A549 treated with Mapracorat at 1 μM for 4 hours (cell line): ENCODE results near the gene KRT33A. TPM values are rescaled to one million over a fixed set of nuclear protein-coding genes. Genes with fewer than 3 reads are reported as not detected.

Experiments used
- total RNA-seq: library from RNA; stranded (reverse); fragments of 200-300 nt; extraction: Qiagen RNA extraction; gene quantifications from 5 replicates; pipeline ENCODE4 v1.2.3, GENCODE V29; 2022

KRT33A gene
- not detected in 5 replicates for total RNA-seq

GRCh38 chr17:41350381-41350878 is at the start of gene KRT33A:
KRT33A (minus strand) TSS chr17:41350828; CDS start chr17:41350767, 61 bp downstream.

GRCh38 chr17:41396996-41397660 is 46.5 kb upstream of the KRT33A start, which contains the start of gene KRT31:
KRT31 (minus strand) TSS chr17:41397608; CDS start chr17:41397539, 69 bp downstream.

GRCh38 chr17:41381943-41382342 is 31.3 kb upstream of the KRT33A start, which contains the start of gene KRT34:
KRT34 (minus strand) TSS chr17:41382306; CDS start chr17:41382246, 60 bp downstream.

GRCh38 chr17:41369713-41370112 is 19.1 kb upstream of the KRT33A start, which contains the start of gene KRT33B:
KRT33B (minus strand) TSS chr17:41369813; CDS start chr17:41369750, 63 bp downstream.

GRCh38 chr17:41315204-41315794 is 35.3 kb downstream of the KRT33A start, which contains the start of gene KRTAP17-1:
KRTAP17-1 (minus strand) TSS chr17:41315710; CDS start chr17:41315650, 60 bp downstream.

GRCh38 chr17:41308918-41309359 is 41.7 kb downstream of the KRT33A start, which contains the start of gene KRTAP16-1:
KRTAP16-1 (minus strand) TSS chr17:41309309; CDS start chr17:41309253, 56 bp downstream.

GRCh38 chr17:41301916-41302901 is 48.4 kb downstream of the KRT33A start, which contains the start of gene KRTAP29-1:
KRTAP29-1 (minus strand) TSS chr17:41302851; CDS start chr17:41302851, 0 bp downstream.

Other genes starting within 250 kb of the KRT33A start
- gene KRTAP4-16, start 248.6 kb downstream of the KRT33A start, total RNA-seq: not detected in 5 replicates
- not detected in 5 replicates for gene KRTAP4-9, start 245.4 kb downstream of the KRT33A start, total RNA-seq
- gene KRTAP4-11, start 232.5 kb downstream of the KRT33A start, total RNA-seq: not detected in 5 replicates
- gene KRTAP4-12, start 226.6 kb downstream of the KRT33A start, total RNA-seq: not detected in 5 replicates
- gene KRTAP4-6, start 210.3 kb downstream of the KRT33A start, total RNA-seq: not detected in 5 replicates
- not detected in 5 replicates for gene KRTAP4-5, start 201.0 kb downstream of the KRT33A start, total RNA-seq
- gene KRTAP4-4, start 190.1 kb downstream of the KRT33A start, total RNA-seq: not detected in 5 replicates
- not detected in 5 replicates for gene KRTAP4-3, start 182.6 kb downstream of the KRT33A start, total RNA-seq
- not detected in 5 replicates for gene KRTAP4-2, start 172.6 kb downstream of the KRT33A start, total RNA-seq
- 0.16 to 0.38 TPM (median 0.18 TPM) in 3 of 5 replicates, not detected in the others for gene KRTAP4-1, start 165.9 kb downstream of the KRT33A start, total RNA-seq
- gene KRTAP9-1, start 160.9 kb downstream of the KRT33A start, total RNA-seq: not detected in 5 replicates
- not detected in 5 replicates for gene KRTAP9-2, start 124.2 kb downstream of the KRT33A start, total RNA-seq
- not detected in 5 replicates for gene KRTAP9-3, start 118.4 kb downstream of the KRT33A start, total RNA-seq
- not detected in 5 replicates for gene KRTAP9-8, start 112.8 kb downstream of the KRT33A start, total RNA-seq
- not detected in 5 replicates for gene KRTAP9-4, start 101.1 kb downstream of the KRT33A start, total RNA-seq
- gene KRTAP9-9, start 95.4 kb downstream of the KRT33A start, total RNA-seq: not detected in 5 replicates
- gene KRTAP9-6, start 85.5 kb downstream of the KRT33A start, total RNA-seq: not detected in 5 replicates
- not detected in 5 replicates for gene KRTAP9-7, start 75.1 kb downstream of the KRT33A start, total RNA-seq
- not detected in 5 replicates for gene KRTAP29-1, start 48.0 kb downstream of the KRT33A start, total RNA-seq
- not detected in 5 replicates for gene KRTAP16-1, start 41.5 kb downstream of the KRT33A start, total RNA-seq
- gene KRTAP17-1, start 35.1 kb downstream of the KRT33A start, total RNA-seq: not detected in 5 replicates
- not detected in 5 replicates for gene KRT33B, start 19.0 kb upstream of the KRT33A start, total RNA-seq
- 0.14 to 0.41 TPM (median 0.39 TPM) in 5 replicates for gene KRT34, start 31.5 kb upstream of the KRT33A start, total RNA-seq
- not detected in 5 replicates for gene KRT31, start 46.8 kb upstream of the KRT33A start, total RNA-seq
- gene KRT37, start 73.8 kb upstream of the KRT33A start, total RNA-seq: not detected in 5 replicates
- not detected in 5 replicates for gene KRT38, start 90.2 kb upstream of the KRT33A start, total RNA-seq
- 0.07 TPM in 2 of 5 replicates, not detected in the others for gene KRT32, start 116.6 kb upstream of the KRT33A start, total RNA-seq
- gene KRT35, start 130.3 kb upstream of the KRT33A start, total RNA-seq: not detected in 5 replicates
- gene KRT36, start 139.1 kb upstream of the KRT33A start, total RNA-seq: not detected in 5 replicates
- gene KRT13, start 154.8 kb upstream of the KRT33A start, total RNA-seq: 0.12 to 0.41 TPM (median 0.37 TPM) in 5 replicates
- 2.9 to 4.6 TPM (median 3.5 TPM) in 5 replicates for gene KRT15, start 168.1 kb upstream of the KRT33A start, total RNA-seq
- gene KRT19, start 177.5 kb upstream of the KRT33A start, total RNA-seq: 37.8 to 59.9 TPM (median 49.0 TPM) in 5 replicates
- gene KRT9, start 221.2 kb upstream of the KRT33A start, total RNA-seq: not detected in 5 replicates
- 0.18 to 0.34 TPM in 2 of 5 replicates, not detected in the others for gene KRT14, start 236.1 kb upstream of the KRT33A start, total RNA-seq